Erythroblast (primary cell): ENCODE results near the gene RNF144A.

ENCODE experiments used
- GATA1 ChIP-seq: IDR thresholded peaks from 2 replicates; pipeline ENCODE4 v1.6.1; 2011; ENCODE audit warnings: low read depth, mild to moderate bottlenecking, control low read depth, low read length, moderate library complexity
- POLR2A ChIP-seq: IDR thresholded peaks from 2 replicates; pipeline ENCODE4 v1.6.1; 2011; ENCODE audit warnings: mild to moderate bottlenecking, low read length

- TF ChIP-seq POLR2A (no peak), GATA1 (no peak)
Measured at GRCh38 chr2:6971502-6971901, 54.3 kb downstream of the RNF144A start.
